Smooth muscle cell (in vitro differentiated cells): ENCODE data around the gene ARMC3. TPM values are rescaled to one million over a fixed set of nuclear protein-coding genes. Genes with fewer than 3 reads are reported as not detected.

Experiments used
- DNase-seq: peaks from one replicate; lab custom pipeline; 2025; ENCODE audit not compliant: unreplicated experiment; lab: John Stamatoyannopoulos, UW
- H2AFZ ChIP-seq: fragments of 200-600 bp; sonication (generic); 2 replicates; pipeline ENCODE4 v1.6.0; 2016; ENCODE audit warnings: antibody characterized with exemption, low read depth, mild to moderate bottlenecking
- H3F3A ChIP-seq: fragments of 200-600 bp; sonication (generic); 2 replicates; pipeline ENCODE4 v1.6.0; 2017; ENCODE audit warnings: antibody characterized with exemption, low read depth
- H3K27ac ChIP-seq: fragments of 200-600 bp; sonication (generic); 2 replicates; pipeline ENCODE4 v1.5.1; 2016; ENCODE audit warnings: low read depth, mild to moderate bottlenecking
- H3K27me3 ChIP-seq: fragments of 200-600 bp; sonication (generic); 2 replicates; pipeline ENCODE4 v1.6.1; 2016; ENCODE audit warnings: low read depth, mild to moderate bottlenecking
- H3K36me3 ChIP-seq: fragments of 200-600 bp; sonication (generic); 2 replicates; pipeline ENCODE4 v1.5.1; 2016; ENCODE audit warnings: low read depth
- H3K4me1 ChIP-seq: fragments of 200-600 bp; sonication (generic); 2 replicates; pipeline ENCODE4 v1.5.1; 2016; ENCODE audit warnings: low read depth
- H3K4me2 ChIP-seq: fragments of 200-600 bp; sonication (generic); 2 replicates; pipeline ENCODE4 v1.6.0; 2016; ENCODE audit warnings: mild to moderate bottlenecking
- H3K4me3 ChIP-seq: fragments of 200-600 bp; sonication (generic); 2 replicates; pipeline ENCODE4 v1.5.1; 2016; ENCODE audit warnings: mild to moderate bottlenecking
- H3K79me2 ChIP-seq: fragments of 200-600 bp; sonication (generic); 2 replicates; pipeline ENCODE4 v1.6.0; 2016; ENCODE audit warnings: low read depth, mild to moderate bottlenecking
- H3K9ac ChIP-seq: fragments of 200-600 bp; sonication (generic); 2 replicates; pipeline ENCODE4 v1.6.0; 2016; ENCODE audit warnings: low read depth
- H3K9me3 ChIP-seq: fragments of 200-600 bp; sonication (generic); replicated peaks from 2 replicates; pipeline ENCODE4 v1.5.1; 2016; ENCODE audit warnings: low read depth
- H4K20me1 ChIP-seq: fragments of 200-600 bp; sonication (generic); 2 replicates; pipeline ENCODE4 v1.6.0; 2016; ENCODE audit warnings: low read depth
- whole genome bisulfite sequencing: methylation state at CpG from one replicate; pipeline ENCODE4 v1.1.7; 2016; ENCODE audit warnings: low lambda C conversion rate; 5-methylcytosine and 5-hydroxymethylcytosine counted together
- polyA plus RNA-seq: library from polyadenylated mRNA; unstranded; fragments of >200 nt; fragmentation: Nextera tagmentation; extraction: Ambion mirVana; gene quantifications from 2 replicates; pipeline ENCODE4 v1.2.1, GENCODE V29; 2016
- small RNA-seq: library from RNA; depleted of rRNA; stranded (forward); fragments of <200 nt; gene quantifications from one replicate; pipeline ENCODE3, GENCODE V24; 2014
- total RNA-seq: library from RNA; depleted of rRNA; stranded (reverse); fragments of >200 nt; gene quantifications from 2 replicates; pipeline ENCODE4 v1.2.3, GENCODE V29; 2014
- TF ChIP-seq, protein P1 (sequence below): fragments of 200-600 bp; sonication (generic); IDR thresholded peaks from 2 replicates; pipeline ENCODE4 v1.5.1; 2017; ENCODE audit warnings: borderline replicate concordance, mild to moderate bottlenecking, antibody characterized with exemption; ENCODE audit not compliant: insufficient read depth, poor library complexity, severe bottlenecking

The ARMC3 gene
- total and polyA plus RNA-seq, 2 experiments from 2014 or later = 0.46 TPM; not detected in 1

GRCh38 chr10:23080262-23080661 is 152.4 kb downstream of the ARMC3 start:
- no peak overlapping the region for H3K4me2 ChIP-seq
- TF ChIP-seq, protein P1, sequence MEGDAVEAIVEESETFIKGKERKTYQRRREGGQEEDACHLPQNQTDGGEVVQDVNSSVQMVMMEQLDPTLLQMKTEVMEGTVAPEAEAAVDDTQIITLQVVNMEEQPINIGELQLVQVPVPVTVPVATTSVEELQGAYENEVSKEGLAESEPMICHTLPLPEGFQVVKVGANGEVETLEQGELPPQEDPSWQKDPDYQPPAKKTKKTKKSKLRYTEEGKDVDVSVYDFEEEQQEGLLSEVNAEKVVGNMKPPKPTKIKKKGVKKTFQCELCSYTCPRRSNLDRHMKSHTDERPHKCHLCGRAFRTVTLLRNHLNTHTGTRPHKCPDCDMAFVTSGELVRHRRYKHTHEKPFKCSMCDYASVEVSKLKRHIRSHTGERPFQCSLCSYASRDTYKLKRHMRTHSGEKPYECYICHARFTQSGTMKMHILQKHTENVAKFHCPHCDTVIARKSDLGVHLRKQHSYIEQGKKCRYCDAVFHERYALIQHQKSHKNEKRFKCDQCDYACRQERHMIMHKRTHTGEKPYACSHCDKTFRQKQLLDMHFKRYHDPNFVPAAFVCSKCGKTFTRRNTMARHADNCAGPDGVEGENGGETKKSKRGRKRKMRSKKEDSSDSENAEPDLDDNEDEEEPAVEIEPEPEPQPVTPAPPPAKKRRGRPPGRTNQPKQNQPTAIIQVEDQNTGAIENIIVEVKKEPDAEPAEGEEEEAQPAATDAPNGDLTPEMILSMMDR = no peak
- DNase-seq = no peak
- no peaks in the 10 kb centered on the region for H3F3A ChIP-seq
- no peaks in the 10 kb centered on the region for H3K9me3 ChIP-seq
- no peak overlapping the region for H3K9ac ChIP-seq
- no peaks in the 10 kb centered on the region for H3K79me2 ChIP-seq
- H3K27ac ChIP-seq = no peak overlapping the region
- H3K27me3 ChIP-seq = no peaks in the 10 kb centered on the region
- 78% methylated on average over 7 of the region's 7 CpGs for WGBS
- no peaks in the 10 kb centered on the region for H4K20me1 ChIP-seq
- no peak overlapping the region for H2AFZ ChIP-seq
- H3K4me3 ChIP-seq = no peak overlapping the region
- no peaks in the 10 kb centered on the region for H3K36me3 ChIP-seq
- no peaks in the 10 kb centered on the region for H3K4me1 ChIP-seq

GRCh38 chr10:23081221-23081750 is 153.4 kb downstream of the ARMC3 start:
- Histone ChIP-seq H3K27me3 (no peaks in the 10 kb centered on the region), H3K4me2 (no peak overlapping the region), H3K27ac (no peak overlapping the region), H3K9ac (no peak overlapping the region), H3K36me3 (no peaks in the 10 kb centered on the region), H3K79me2 (no peaks in the 10 kb centered on the region), H4K20me1 (no peaks in the 10 kb centered on the region), H3F3A (no peaks in the 10 kb centered on the region), H3K9me3 (no peaks in the 10 kb centered on the region), H2AFZ (no peak overlapping the region), H3K4me1 (no peaks in the 10 kb centered on the region), H3K4me3 (no peak overlapping the region)
- TF ChIP-seq, protein P1 = no peak
- 78% methylated on average over 7 of the region's 7 CpGs for WGBS
- DNase-seq = no peak

DNA sequence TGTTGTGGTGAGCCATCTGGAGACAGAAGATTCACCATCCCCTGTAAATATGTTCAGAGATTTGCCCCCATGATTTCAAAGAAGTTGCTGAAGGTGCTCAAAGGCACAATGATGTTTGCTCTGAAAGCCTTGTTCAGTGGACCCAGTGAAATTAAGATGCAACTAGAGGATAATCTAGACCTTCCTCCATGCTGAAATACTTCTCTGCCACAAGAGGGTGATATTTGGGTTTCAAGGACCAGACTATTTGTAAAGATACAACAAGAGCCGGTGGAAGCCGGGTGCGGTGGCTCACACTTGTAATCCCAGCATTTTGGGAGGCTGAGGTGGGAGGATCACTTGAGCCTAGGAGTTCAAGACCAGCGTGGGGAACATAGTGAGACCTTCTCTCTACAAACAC is 154.0 kb downstream of the ARMC3 start:
- H3K4me3 ChIP-seq = no peak overlapping the region
- no peaks in the 10 kb centered on the region for H4K20me1 ChIP-seq
- no peak overlapping the region for H3K9ac ChIP-seq
- DNase-seq = no peak
- H3K4me2 ChIP-seq = no peak overlapping the region
- H3K79me2 ChIP-seq = no peaks in the 10 kb centered on the region
- H3K27me3 ChIP-seq = no peaks in the 10 kb centered on the region
- no peak overlapping the region for H2AFZ ChIP-seq
- TF ChIP-seq, protein P1 = peak; percentile 9
- WGBS = 85% methylated on average over 4 of the region's 4 CpGs
- H3K9me3 ChIP-seq = no peaks in the 10 kb centered on the region
- H3F3A ChIP-seq = no peaks in the 10 kb centered on the region
- no peaks in the 10 kb centered on the region for H3K4me1 ChIP-seq
- no peak overlapping the region for H3K27ac ChIP-seq
- H3K36me3 ChIP-seq = no peaks in the 10 kb centered on the region

Small RNAs within 50 kb of the gene (small RNA-seq; reads per million reads assigned to genes)
- gene RNA5SP304 = 1.0 reads per million, percentile 31 among the genes with 10 or more reads in this experiment

Other genes starting within 250 kb of the ARMC3 start
- 8.9 and 13.7 TPM in 2 replicates for gene PIP4K2A, start 213.5 kb upstream of the ARMC3 start, total RNA-seq
- 7.5 and 7.9 TPM in 2 replicates for gene PIP4K2A, start 213.5 kb upstream of the ARMC3 start, polyA plus RNA-seq
- 9.4 and 21.5 TPM in 2 replicates for gene MSRB2, start 167.5 kb downstream of the ARMC3 start, total RNA-seq
- 64.0 and 70.9 TPM in 2 replicates for gene MSRB2, start 167.5 kb downstream of the ARMC3 start, polyA plus RNA-seq